ENCODE data around the gene SPN. TPM values are rescaled to one million over a fixed set of nuclear protein-coding genes. Genes with fewer than 3 reads are reported as not detected.

Gene SPN
- total and polyA plus RNA-seq, 2 experiments from 2014 or later: 0.03 to 0.05 TPM

DNA sequence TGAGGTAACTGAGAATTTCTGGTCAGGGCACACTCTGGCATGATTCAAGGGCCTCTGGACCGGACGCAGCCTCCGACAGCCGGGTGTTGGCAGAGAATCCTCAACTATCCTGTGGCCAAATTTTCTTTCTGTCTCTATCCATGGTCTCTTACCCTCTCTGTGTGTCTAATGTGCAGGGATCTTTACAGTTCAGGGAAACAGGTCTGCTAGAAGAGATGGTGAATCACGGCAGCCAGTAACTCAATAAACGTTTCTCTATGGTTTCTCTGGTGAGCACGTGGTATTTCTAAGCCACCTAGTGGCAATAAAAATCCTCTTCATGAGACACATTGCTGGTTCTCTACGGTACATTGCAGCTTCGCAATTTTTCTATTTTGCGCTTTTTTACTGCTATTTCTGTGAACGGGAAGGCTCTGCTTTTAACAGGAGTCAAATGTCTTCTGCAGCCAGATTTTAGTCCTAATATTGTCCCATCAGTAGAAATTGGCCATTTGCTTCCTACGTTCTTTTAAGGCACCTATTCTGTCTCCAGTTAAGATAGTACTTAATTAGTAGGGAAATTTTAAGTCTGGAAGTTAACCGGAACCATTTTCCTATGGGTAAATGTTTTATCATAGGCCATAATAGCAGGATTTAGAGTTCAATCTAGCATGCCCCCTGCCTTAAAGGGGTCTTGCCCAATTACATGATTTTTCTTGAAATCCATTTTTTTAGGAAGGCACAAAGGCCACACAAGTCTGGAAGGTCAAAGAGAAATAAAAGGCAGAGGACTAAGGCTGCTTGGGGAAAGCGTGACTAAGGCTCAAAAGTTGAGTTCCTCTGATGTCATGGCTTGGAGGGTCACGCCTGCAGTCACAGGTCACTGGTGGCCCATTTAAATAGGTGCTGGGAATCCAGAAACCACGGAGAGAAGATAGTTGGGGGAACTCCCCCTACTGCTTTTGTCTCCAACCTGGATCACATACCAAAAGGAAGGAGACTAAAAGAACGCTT is 47.5 kb downstream of the SPN start:
- H3K9me3 ChIP-seq (ENCODE audit: low read depth): no peaks in the 10 kb centered on the region
- H3K4me2 ChIP-seq: peak overlapping the region; percentile 38
- no peaks in the 10 kb centered on the region for H3K79me2 ChIP-seq

DNA sequence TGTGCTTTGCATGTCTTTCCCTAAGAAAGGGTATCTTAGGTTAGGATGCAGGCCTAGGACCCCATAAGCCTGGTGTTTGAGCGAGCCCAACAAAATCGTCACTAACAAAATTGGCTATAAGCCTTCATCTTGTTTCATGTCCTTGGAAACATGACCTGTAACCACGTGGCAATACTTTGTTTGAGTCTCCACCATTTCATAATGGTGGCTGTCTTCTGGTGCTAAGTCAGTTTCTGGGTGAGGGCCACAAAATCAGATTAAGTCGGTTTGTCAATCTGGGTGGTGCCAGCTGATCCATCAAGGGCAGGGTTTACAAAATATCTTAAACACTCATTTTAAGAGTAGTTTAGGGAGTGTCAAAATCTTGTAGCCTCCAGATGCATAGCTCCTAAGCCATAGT is 49.8 kb downstream of the SPN start:
- WGBS (ENCODE audit: low lambda C conversion rate, missing lambda C conversion rate): 60% methylated on average over 4 of the region's 4 CpGs

More for the DNA sequence above, 47.5 kb downstream of the SPN start:
- Histone ChIP-seq H3K4me3 (no peak overlapping the region), H3K27me3 (no peaks in the 10 kb centered on the region), H3K36me3 (replicated peaks; ENCODE audit: insufficient read depth, low read depth) (no peaks in the 10 kb centered on the region), H3K4me1 (ENCODE audit: insufficient read depth) (no peaks in the 10 kb centered on the region), H2AFZ (peak overlapping the region; percentile 23), H3K9me2 (replicated peaks; ENCODE audit: insufficient read depth) (no peaks in the 10 kb centered on the region), H4K20me1 (ENCODE audit: insufficient read depth, poor library complexity, severe bottlenecking) (no peaks in the 10 kb centered on the region), H3K27ac (peak overlapping the region; percentile 62)
- DNase-seq (ENCODE audit: low spot score): peak; percentile 83
- TF ChIP-seq CTCF (IDR thresholded peaks at IDR 0.05; ENCODE audit: poor library complexity) (peak; percentile 52), EZH2 (IDR thresholded peaks at IDR 0.05; ENCODE audit: borderline replicate concordance) (no peak)
- 33% methylated on average over 17 of the region's 17 CpGs for WGBS (ENCODE audit: low lambda C conversion rate, missing lambda C conversion rate)

DNA sequence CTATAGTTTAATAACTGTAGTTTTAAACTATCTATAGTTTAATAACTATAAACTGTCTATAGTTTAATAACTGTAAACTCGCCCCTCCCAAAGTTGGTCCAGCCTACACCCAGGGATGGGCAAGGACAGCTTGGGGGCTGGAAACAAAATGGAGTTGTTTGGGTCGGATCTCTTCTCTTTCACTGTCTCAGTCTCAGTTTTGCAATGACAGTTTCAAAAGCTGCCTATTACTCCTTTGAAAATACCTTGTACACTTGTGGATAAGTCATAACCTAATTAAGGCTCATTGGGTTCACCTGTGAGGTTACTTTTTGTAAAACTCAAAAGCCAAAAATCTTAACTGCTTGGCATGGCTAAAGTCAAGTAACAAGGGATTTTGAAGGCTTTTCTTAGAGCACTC is 51.3 kb downstream of the SPN start:
- 86% methylated on average over 2 of the region's 2 CpGs for WGBS (ENCODE audit: low lambda C conversion rate, missing lambda C conversion rate)
- Histone ChIP-seq H2AFZ (no peak overlapping the region), H4K20me1 (ENCODE audit: insufficient read depth, poor library complexity, severe bottlenecking) (no peaks in the 10 kb centered on the region), H3K36me3 (replicated peaks; ENCODE audit: insufficient read depth, low read depth) (no peaks in the 10 kb centered on the region), H3K4me1 (ENCODE audit: insufficient read depth) (no peaks in the 10 kb centered on the region), H3K4me2 (no peak overlapping the region), H3K4me3 (no peak overlapping the region), H3K79me2 (no peaks in the 10 kb centered on the region), H3K27ac (no peak overlapping the region), H3K9me2 (replicated peaks; ENCODE audit: insufficient read depth) (no peaks in the 10 kb centered on the region), H3K27me3 (no peaks in the 10 kb centered on the region), H3K9me3 (ENCODE audit: low read depth) (no peaks in the 10 kb centered on the region)
- TF ChIP-seq EZH2phosphoT487 (IDR thresholded peaks at IDR 0.05; ENCODE audit: low read depth, severe bottlenecking, unreplicated experiment): no peak
- no peak for TF ChIP-seq EZH2 (IDR thresholded peaks at IDR 0.05; ENCODE audit: borderline replicate concordance)
- no peak for TF ChIP-seq CTCF (IDR thresholded peaks at IDR 0.05; ENCODE audit: poor library complexity)
- no peak for DNase-seq (ENCODE audit: low spot score)

More for the DNA sequence above, 49.8 kb downstream of the SPN start:
- no peaks in the 10 kb centered on the region for H3K9me2 ChIP-seq (replicated peaks; ENCODE audit: insufficient read depth)
- no peaks in the 10 kb centered on the region for H3K9me3 ChIP-seq (ENCODE audit: low read depth)
- no peak for TF ChIP-seq EZH2 (IDR thresholded peaks at IDR 0.05; ENCODE audit: borderline replicate concordance)
- TF ChIP-seq EZH2phosphoT487 (IDR thresholded peaks at IDR 0.05; ENCODE audit: low read depth, severe bottlenecking, unreplicated experiment): no peak
- TF ChIP-seq CTCF (IDR thresholded peaks at IDR 0.05; ENCODE audit: poor library complexity): no peak
- no peaks in the 10 kb centered on the region for H3K27me3 ChIP-seq
- no peak overlapping the region for H3K4me3 ChIP-seq
- no peak overlapping the region for H3K4me2 ChIP-seq
- no peaks in the 10 kb centered on the region for H3K36me3 ChIP-seq (replicated peaks; ENCODE audit: insufficient read depth, low read depth)
- no peak for DNase-seq (ENCODE audit: low spot score)
- no peaks in the 10 kb centered on the region for H3K79me2 ChIP-seq
- no peaks in the 10 kb centered on the region for H3K4me1 ChIP-seq (ENCODE audit: insufficient read depth)
- no peaks in the 10 kb centered on the region for H4K20me1 ChIP-seq (ENCODE audit: insufficient read depth, poor library complexity, severe bottlenecking)
- H3K27ac ChIP-seq: no peak overlapping the region
- H2AFZ ChIP-seq: no peak overlapping the region

Data from hepatocyte (in vitro differentiated cells).